Testis (tissue), 3 donors: ENCODE measurements around the gene FA2H. TPM values are rescaled to one million over a fixed set of nuclear protein-coding genes. Genes with fewer than 3 reads are reported as not detected.

Source experiments
- DNase-seq: peaks from one replicate; pipeline ENCODE4 v3.0.0-alpha.2; 2019
- H3K27ac ChIP-seq, 2 donors: fragments of 200-600 bp; sonication (generic); one replicate each; pipeline ENCODE4 v1.5.1; 2019
- H3K27me3 ChIP-seq: fragments of 200-600 bp; sonication (generic); one replicate; pipeline ENCODE4 v1.5.1; 2019
- H3K36me3 ChIP-seq: fragments of 200-600 bp; sonication (generic); one replicate; pipeline ENCODE4 v1.5.1; 2017; ENCODE audit warnings: low read depth; ENCODE audit errors: missing control alignments
- H3K4me1 ChIP-seq: fragments of 200-600 bp; sonication (generic); one replicate; pipeline ENCODE4 v1.5.1; 2019
- H3K4me3 ChIP-seq, 2 donors: fragments of 200-600 bp; sonication (generic); one replicate each; pipeline ENCODE4 v1.5.1; 2017 to 2019
- H3K9me3 ChIP-seq: fragments of 200-600 bp; sonication (generic); one replicate; pipeline ENCODE4 v1.5.1; 2017
- CTCF ChIP-seq, 3 experiments: fragments of 450-650 bp in 2 of 3; fragments of 200-600 bp in 1 of 3; sonication (generic) in 1 of 3; IDR thresholded peaks; one replicate each; pipeline ENCODE4 v1.5.1; 2016 to 2019; ENCODE audit warnings: antibody characterized with exemption in 3 of 3, mild to moderate bottlenecking in 2 of 3, moderate library complexity in 1 of 3
- POLR2A ChIP-seq: fragments of 450-650 bp; IDR thresholded peaks from one replicate; pipeline ENCODE4 v1.6.1; 2017; ENCODE audit warnings: antibody characterized with exemption, mild to moderate bottlenecking, moderate library complexity
- WGBS, 2 donors: methylation state at CpG; one replicate each; pipeline ENCODE4 v1.1.5; 2018; 5-methylcytosine and 5-hydroxymethylcytosine counted together
- intact Hi-C: fragments of 100-400 bp; cut with DNase I; formaldehyde crosslinking; loops from one replicate; pipeline ENCODE4 v1.15.1; 2023; ENCODE audit warnings: low total_unique reads
- polyA plus RNA-seq: library from polyadenylated mRNA; stranded (reverse); fragments of 350-450 nt; fragmentation: Illumina TruSeq; extraction: RNeasy Lipid Tissue Mini Kit (QIAGEN cat#74804); gene quantifications from one replicate; pipeline ENCODE4 v1.2.3, GENCODE V29; 2014; ENCODE audit warnings: low read depth, low replicate concordance; ENCODE audit not compliant: insufficient read depth
- total RNA-seq, 2 donors: library from RNA; depleted of rRNA; stranded (reverse); fragments of >200 nt; gene quantifications; one replicate each; pipeline ENCODE4 v1.2.3, GENCODE V29; 2016

The FA2H gene
- total and polyA plus RNA-seq, 3 donors from 2014 or later, result 3.0 to 7.8 (median 5.9) TPM

GRCh38 chr16:74778646-74779045 is 4.0 kb upstream of the FA2H start:
- 90 to 94% methylated on average over 8 of the region's 8 CpGs for WGBS, 2 donors
- Histone ChIP-seq H3K36me3 (no peaks in the 10 kb centered on the region), H3K9me3 (no peaks in the 10 kb centered on the region), H3K4me3 (no peak overlapping the region), H3K4me1 (peaks cover 9% of the 10 kb centered on the region), H3K27me3 (no peaks in the 10 kb centered on the region), H3K27ac (no peak overlapping the region)
- DNase-seq, result no peak
- TF ChIP-seq POLR2A, result no peak
- no peak for TF ChIP-seq CTCF (IDR thresholded peaks at IDR 0.05)
- intact Hi-C loops, result no loop called here

GRCh38 chr16:74776926-74777325 is 2.3 kb upstream of the FA2H start:
- H3K27me3 ChIP-seq, result no peaks in the 10 kb centered on the region
- no peak overlapping the region for H3K4me3 ChIP-seq
- no peaks in the 10 kb centered on the region for H3K9me3 ChIP-seq
- intact Hi-C loops, result no loop called here
- peaks cover 9% of the 10 kb centered on the region for H3K4me1 ChIP-seq
- no peak overlapping the region for H3K27ac ChIP-seq
- TF ChIP-seq POLR2A (no peak), CTCF (IDR thresholded peaks at IDR 0.05) (no peak)
- no peak for DNase-seq
- WGBS, 2 donors, result 63 to 75% methylated on average over 2 of the region's 2 CpGs
- no peaks in the 10 kb centered on the region for H3K36me3 ChIP-seq

GRCh38 chr16:74775255-74775654 is 635 bp upstream of the FA2H start:
- H3K4me3 ChIP-seq, result peak overlapping the region; percentile 52 to 58
- H3K27me3 ChIP-seq, result no peaks in the 10 kb centered on the region
- no peak for DNase-seq
- intact Hi-C loops, result no loop called here
- no peak for TF ChIP-seq POLR2A
- no peak for TF ChIP-seq CTCF (IDR thresholded peaks at IDR 0.05)
- H3K27ac ChIP-seq, result no peak overlapping the region
- H3K36me3 ChIP-seq, result no peaks in the 10 kb centered on the region
- peaks cover 9% of the 10 kb centered on the region for H3K4me1 ChIP-seq
- 42 to 60% methylated on average over 5 of the region's 5 CpGs for WGBS, 2 donors
- H3K9me3 ChIP-seq, result no peaks in the 10 kb centered on the region

GRCh38 chr16:74773446-74774222 is 986 bp downstream of the FA2H start:
- H3K27me3 ChIP-seq, result no peaks in the 10 kb centered on the region
- no peak for DNase-seq
- no peaks in the 10 kb centered on the region for H3K9me3 ChIP-seq
- WGBS, 2 donors, result 40 to 41% methylated on average over 14 of the region's 14 CpGs
- no peak overlapping the region for H3K27ac ChIP-seq
- peaks cover 9% of the 10 kb centered on the region for H3K4me1 ChIP-seq
- TF ChIP-seq POLR2A (no peak), CTCF (IDR thresholded peaks at IDR 0.05) (no peak)
- intact Hi-C loops, result no loop called here
- no peaks in the 10 kb centered on the region for H3K36me3 ChIP-seq
- H3K4me3 ChIP-seq, result peak overlapping the region in 1 of 2 donors; percentile 58
